PC-3 (cell line): Measurements from ENCODE around the gene TMEM201. TPM values are rescaled to one million over a fixed set of nuclear protein-coding genes. Genes with fewer than 3 reads are reported as not detected.
"Not testable (repeated sequence)": the region's sequence is repeated elsewhere in the genome, so short reads cannot be mapped to it uniquely, and the experiment has no call there.

ENCODE experiments used
- ATAC-seq: fragments of 200-7000 bp; cut with Tn5 transposase; 2 replicates; pipeline ENCODE4 v1.9.1; 2020; ENCODE audit warnings: mild to moderate bottlenecking, moderate library complexity
- BruUV-seq: library from RNA; stranded (reverse); fragments of 400-500 nt; replicated peaks from 2 replicates; lab custom pipeline; 2021; lab: Mats Ljungman, UMichigan
- CTCF ChIA-PET: fragments of 300-600 bp; sonication (Branson Sonifier 250); formaldehyde crosslinking; loops from one replicate; lab custom pipeline; 2022; ENCODE audit warnings: antibody characterized with exemption; lab: Charles Lee
- POLR2A ChIA-PET: fragments of 300-600 bp; sonication (Branson Sonifier 250); formaldehyde crosslinking; loops from one replicate; lab custom pipeline; 2022; ENCODE audit warnings: antibody characterized with exemption; ENCODE audit not compliant: unreplicated experiment; lab: Charles Lee
- DNase-seq: peaks from one replicate; pipeline ENCODE4 v3.0.0-alpha.2; 2015
- H2AFZ ChIP-seq: fragments of 300-600 bp; sonication (generic); 2 replicates; pipeline ENCODE4 v1.6.0; 2016; ENCODE audit warnings: antibody characterized with exemption, low read length
- H3F3A ChIP-seq: fragments of 300-600 bp; sonication (generic); one replicate; pipeline ENCODE4 v1.6.0; 2017; ENCODE audit warnings: antibody characterized with exemption, low read length, control low read depth, mild to moderate bottlenecking; ENCODE audit not compliant: unreplicated experiment
- H3K27ac ChIP-seq: fragments of 300-600 bp; sonication (generic); 2 replicates; pipeline ENCODE4 v1.5.1; 2016; ENCODE audit warnings: mild to moderate bottlenecking, low read length
- H3K27me3 ChIP-seq: fragments of 300-600 bp; sonication (generic); 2 replicates; pipeline ENCODE4 v1.6.1; 2016; ENCODE audit warnings: low read length, mixed read lengths
- H3K36me3 ChIP-seq: fragments of 300-600 bp; sonication (generic); 2 replicates; pipeline ENCODE4 v1.6.1; 2016; ENCODE audit warnings: low read depth, mixed run types, low read length, mixed read lengths
- H3K4me1 ChIP-seq: fragments of 300-600 bp; sonication (generic); 2 replicates; pipeline ENCODE4 v1.5.1; 2016; ENCODE audit warnings: low read length; ENCODE audit not compliant: insufficient read depth
- H3K4me2 ChIP-seq: fragments of 300-600 bp; sonication (generic); 2 replicates; pipeline ENCODE4 v1.6.0; 2016; ENCODE audit warnings: low read length
- H3K4me3 ChIP-seq: fragments of 300-600 bp; sonication (generic); 2 replicates; pipeline ENCODE4 v1.5.1; 2016; ENCODE audit warnings: mild to moderate bottlenecking, low read length, mixed read lengths
- H3K79me2 ChIP-seq: fragments of 300-600 bp; sonication (generic); 2 replicates; pipeline ENCODE4 v1.6.1; 2017; ENCODE audit warnings: low read length, mixed read lengths
- H3K9ac ChIP-seq: fragments of 300-600 bp; sonication (generic); 2 replicates; pipeline ENCODE4 v1.6.0; 2016; ENCODE audit warnings: mild to moderate bottlenecking, low read length
- H3K9me2 ChIP-seq: fragments of 300-600 bp; sonication (generic); replicated peaks from 2 replicates; pipeline ENCODE4 v1.6.1; 2016; ENCODE audit warnings: mixed run types, low read length, mixed read lengths
- H3K9me3 ChIP-seq: fragments of 300-600 bp; sonication (generic); 2 replicates; pipeline ENCODE4 v1.6.1; 2016; ENCODE audit warnings: low read length, mixed read lengths
- H4K20me1 ChIP-seq: fragments of 300-600 bp; sonication (generic); 2 replicates; pipeline ENCODE4 v1.6.1; 2016; ENCODE audit warnings: low read length, mixed read lengths
- EZH2 ChIP-seq: fragments of 300-600 bp; sonication (generic); IDR thresholded peaks from one replicate; pipeline ENCODE4 v1.6.1; 2017; ENCODE audit warnings: antibody characterized with exemption, mild to moderate bottlenecking, low read length; ENCODE audit not compliant: unreplicated experiment
- EZH2phosphoT487 ChIP-seq: fragments of 300-600 bp; sonication (generic); IDR thresholded peaks from 2 replicates; pipeline ENCODE4 v1.6.1; 2018; ENCODE audit warnings: mild to moderate bottlenecking, antibody characterized with exemption, low read length, borderline replicate concordance
- intact Hi-C: fragments of 100-400 bp; cut with micrococcal nuclease; formaldehyde crosslinking; loops from 2 replicates; pipeline ENCODE4 v1.9.0; 2023
- total RNA-seq: library from RNA; depleted of rRNA; stranded (reverse); fragments of >200 nt; gene quantifications from 2 replicates; pipeline ENCODE4 v1.2.3, GENCODE V29; 2014
- TF ChIP-seq, protein P1 (sequence below): fragments of 300-600 bp; sonication (generic); conservative IDR thresholded peaks from 2 replicates; pipeline ENCODE4 v1.5.1; 2017; ENCODE audit warnings: antibody characterized with exemption, low read depth, mild to moderate bottlenecking, low read length

The TMEM201 gene
- total RNA-seq, 1 experiment from 2014 or later, result 13.8 TPM

DNA sequence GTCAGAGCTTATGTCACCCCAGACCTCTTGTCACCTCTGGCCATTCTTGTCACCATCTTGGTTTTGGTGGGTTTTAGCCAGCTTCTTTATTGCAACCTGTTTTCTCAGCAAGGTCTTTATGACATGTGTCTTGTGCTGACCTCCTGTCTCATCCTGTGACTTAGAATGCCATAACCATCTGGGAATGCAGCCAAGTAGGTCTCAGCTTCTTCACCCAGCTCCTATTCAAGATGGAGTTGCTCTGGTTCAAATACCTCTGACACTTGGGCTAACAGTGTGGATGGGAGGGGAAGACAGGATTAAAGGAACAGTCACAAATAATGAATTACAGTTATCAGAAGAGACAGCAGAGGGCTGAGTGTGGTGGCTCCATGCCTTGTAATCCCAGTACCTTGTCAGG is 32.3 kb downstream of the TMEM201 start:
- POLR2A ChIA-PET, result no interaction called here
- Histone ChIP-seq H3K4me3 (no peak overlapping the region), H3K4me1 (no peaks in the 10 kb centered on the region; the same call in 1 of the 2 replicates), H3K4me2 (no peak overlapping the region), H3F3A (no peaks in the 10 kb centered on the region), H3K9me3 (no peaks in the 10 kb centered on the region), H3K9me2 (no peaks in the 10 kb centered on the region), H3K36me3 (no peaks in the 10 kb centered on the region), H3K9ac (no peak overlapping the region), H3K79me2 (no peaks in the 10 kb centered on the region), H4K20me1 (no peaks in the 10 kb centered on the region), H3K27me3 (no peaks in the 10 kb centered on the region), H2AFZ (no peak overlapping the region), H3K27ac (no peak overlapping the region)
- TF ChIP-seq EZH2phosphoT487 (no peak), EZH2 (no peak)
- TF ChIP-seq, protein P1, sequence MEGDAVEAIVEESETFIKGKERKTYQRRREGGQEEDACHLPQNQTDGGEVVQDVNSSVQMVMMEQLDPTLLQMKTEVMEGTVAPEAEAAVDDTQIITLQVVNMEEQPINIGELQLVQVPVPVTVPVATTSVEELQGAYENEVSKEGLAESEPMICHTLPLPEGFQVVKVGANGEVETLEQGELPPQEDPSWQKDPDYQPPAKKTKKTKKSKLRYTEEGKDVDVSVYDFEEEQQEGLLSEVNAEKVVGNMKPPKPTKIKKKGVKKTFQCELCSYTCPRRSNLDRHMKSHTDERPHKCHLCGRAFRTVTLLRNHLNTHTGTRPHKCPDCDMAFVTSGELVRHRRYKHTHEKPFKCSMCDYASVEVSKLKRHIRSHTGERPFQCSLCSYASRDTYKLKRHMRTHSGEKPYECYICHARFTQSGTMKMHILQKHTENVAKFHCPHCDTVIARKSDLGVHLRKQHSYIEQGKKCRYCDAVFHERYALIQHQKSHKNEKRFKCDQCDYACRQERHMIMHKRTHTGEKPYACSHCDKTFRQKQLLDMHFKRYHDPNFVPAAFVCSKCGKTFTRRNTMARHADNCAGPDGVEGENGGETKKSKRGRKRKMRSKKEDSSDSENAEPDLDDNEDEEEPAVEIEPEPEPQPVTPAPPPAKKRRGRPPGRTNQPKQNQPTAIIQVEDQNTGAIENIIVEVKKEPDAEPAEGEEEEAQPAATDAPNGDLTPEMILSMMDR, result no peak
- BruUV-seq, result no TSS peak
- ATAC-seq (no peak), DNase-seq (peak; percentile 39)
- intact Hi-C loops, result no loop called here
- CTCF ChIA-PET, result no interaction called here

DNA sequence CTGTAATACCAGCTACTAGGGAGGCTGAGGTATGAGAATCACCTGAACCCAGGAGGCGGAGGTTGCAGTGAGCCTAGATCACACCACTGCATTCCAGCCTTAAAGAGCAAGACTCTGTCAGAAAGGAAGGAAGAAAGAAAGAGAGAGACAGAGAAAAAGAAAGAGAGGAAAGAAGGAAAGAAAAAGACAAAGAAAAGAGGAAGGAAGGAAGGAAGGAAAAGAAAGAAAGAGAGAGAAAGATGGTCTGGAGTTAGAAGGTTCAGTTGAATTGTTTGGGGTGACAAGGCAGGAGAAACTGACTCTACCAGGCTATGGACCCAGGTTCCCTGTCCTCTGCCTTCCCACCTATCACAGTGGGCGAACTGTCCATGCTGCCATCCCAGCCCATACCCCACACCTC is 35.4 kb downstream of the TMEM201 start:
- Histone ChIP-seq H3K27me3 (no peaks in the 10 kb centered on the region), H3K9me3 (no peaks in the 10 kb centered on the region), H3K4me1 (no peaks in the 10 kb centered on the region; the same call in 1 of the 2 replicates), H3K79me2 (no peaks in the 10 kb centered on the region), H2AFZ (no peak overlapping the region), H4K20me1 (no peaks in the 10 kb centered on the region), H3K27ac (no peak overlapping the region), H3K4me2 (no peak overlapping the region), H3F3A (no peaks in the 10 kb centered on the region), H3K9ac (no peak overlapping the region), H3K9me2 (no peaks in the 10 kb centered on the region), H3K36me3 (no peaks in the 10 kb centered on the region), H3K4me3 (no peak overlapping the region)
- no TSS peak for BruUV-seq
- POLR2A ChIA-PET, result no interaction called here
- CTCF ChIA-PET, result no interaction called here
- TF ChIP-seq EZH2phosphoT487, result no peak
- TF ChIP-seq EZH2, result no peak
- TF ChIP-seq, protein P1, result no peak
- DNase-seq (no peak), ATAC-seq (no peak)
- intact Hi-C loops, result no loop called here

DNA sequence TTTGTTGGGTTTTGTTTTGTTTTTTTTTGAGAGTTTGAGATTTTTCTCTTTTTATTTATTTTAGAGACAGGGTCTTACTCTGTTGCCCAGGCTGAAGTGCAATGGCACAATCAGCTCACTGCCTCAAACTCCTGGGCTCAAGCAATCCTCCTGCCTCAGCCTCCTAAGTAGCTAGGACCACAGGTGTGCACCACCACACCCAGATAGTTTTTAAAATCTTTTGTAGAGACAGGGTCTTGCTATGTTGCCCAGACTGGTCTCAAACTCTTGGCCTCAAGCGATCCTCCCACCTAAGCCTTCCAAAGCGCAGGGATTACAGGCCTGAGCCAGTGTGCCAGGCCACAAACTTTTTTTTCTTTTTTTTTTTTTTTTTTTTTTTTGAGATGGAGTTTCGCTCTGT is 36.3 kb downstream of the TMEM201 start:
- ATAC-seq, BruUV-seq, H3F3A ChIP-seq, H3K27ac ChIP-seq, H2AFZ ChIP-seq, CTCF ChIA-PET, H4K20me1 ChIP-seq, DNase-seq, H3K4me2 ChIP-seq, H3K4me3 ChIP-seq, H3K79me2 ChIP-seq, H3K9ac ChIP-seq, POLR2A ChIA-PET, H3K36me3 ChIP-seq, H3K27me3 ChIP-seq, H3K9me2 ChIP-seq, H3K4me1 ChIP-seq, H3K9me3 ChIP-seq: not testable (repeated sequence)
- intact Hi-C loops, result loop anchor here (5.0 kb wide), 1 partner anchor 62 kb away; no protein-coding TSS in a partner anchor
